ENCODE results near the gene SLCO4A1. TPM values are rescaled to one million over a fixed set of nuclear protein-coding genes. Genes with fewer than 3 reads are reported as not detected.

SLCO4A1 gene
- total RNA-seq, 1 donor from 2014 or later: 12.1 TPM

- ATAC-seq (ENCODE audit: poor library complexity) (no peak), DNase-seq (peak; percentile 38)
- intact Hi-C loops (cut with DNase I): no loop called here
Measured at GRCh38 chr20:62605236-62605943, 36.9 kb upstream of the SLCO4A1 start.

- intact Hi-C loops (cut with DNase I): no loop called here
- ATAC-seq (ENCODE audit: poor library complexity): no peak
- DNase-seq: peak; percentile 37
Measured at GRCh38 chr20:62606016-62606415, 36.3 kb upstream of the SLCO4A1 start.

GRCh38 chr20:62606551-62607201, 35.6 kb upstream of the SLCO4A1 start:
- ATAC-seq (ENCODE audit: poor library complexity) (peak; percentile 39), DNase-seq (peak; percentile 82)
- intact Hi-C loops (cut with DNase I): no loop called here

GRCh38 chr20:62607366-62608217, 34.7 kb upstream of the SLCO4A1 start:
- intact Hi-C loops (cut with DNase I): no loop called here
- peak; percentile 24 for DNase-seq
- no peak for ATAC-seq (ENCODE audit: poor library complexity)

GRCh38 chr20:62608218-62608565, 34.1 kb upstream of the SLCO4A1 start:
- DNase-seq: no peak
- intact Hi-C loops (cut with DNase I): no loop called here
- ATAC-seq (ENCODE audit: poor library complexity): no peak

- intact Hi-C loops (cut with DNase I): no loop called here
- DNase-seq: no peak
- no peak for ATAC-seq (ENCODE audit: poor library complexity)
Measured at GRCh38 chr20:62609279-62609720, 33.0 kb upstream of the SLCO4A1 start.

GRCh38 chr20:62609811-62610757, 32.2 kb upstream of the SLCO4A1 start:
- intact Hi-C loops (cut with DNase I): no loop called here
- DNase-seq (no peak), ATAC-seq (ENCODE audit: poor library complexity) (no peak)

DNA sequence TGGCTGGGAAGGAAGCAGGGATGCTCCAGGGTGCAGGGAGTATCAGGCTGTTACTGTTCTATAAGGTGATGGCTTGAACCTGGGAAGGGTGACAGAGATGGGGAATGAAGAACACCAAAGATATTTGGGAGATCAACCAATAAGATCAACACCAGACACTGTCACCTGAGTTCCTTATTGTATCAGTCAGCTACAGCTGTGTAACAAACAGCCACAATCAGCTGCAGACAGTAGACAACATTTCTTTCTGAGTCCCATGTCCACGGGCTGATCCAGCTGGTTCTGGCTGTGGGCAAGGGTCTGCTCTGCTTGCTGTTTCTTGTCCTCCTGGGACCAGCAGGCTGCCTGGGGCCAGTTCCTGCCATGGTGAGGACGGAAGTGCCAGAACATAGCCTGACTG, 31.3 kb upstream of the SLCO4A1 start:
- no peak for DNase-seq
- intact Hi-C loops (cut with DNase I): no loop called here
- no peak for ATAC-seq (ENCODE audit: poor library complexity)

GRCh38 chr20:62611819-62612218, 30.5 kb upstream of the SLCO4A1 start:
- no peak for DNase-seq
- intact Hi-C loops (cut with DNase I): no loop called here
- ATAC-seq (ENCODE audit: poor library complexity): no peak

GRCh38 chr20:62614085-62614960, 28.0 kb upstream of the SLCO4A1 start:
- no peak for DNase-seq
- intact Hi-C loops (cut with DNase I): no loop called here
- ATAC-seq (ENCODE audit: poor library complexity): no peak

DNA sequence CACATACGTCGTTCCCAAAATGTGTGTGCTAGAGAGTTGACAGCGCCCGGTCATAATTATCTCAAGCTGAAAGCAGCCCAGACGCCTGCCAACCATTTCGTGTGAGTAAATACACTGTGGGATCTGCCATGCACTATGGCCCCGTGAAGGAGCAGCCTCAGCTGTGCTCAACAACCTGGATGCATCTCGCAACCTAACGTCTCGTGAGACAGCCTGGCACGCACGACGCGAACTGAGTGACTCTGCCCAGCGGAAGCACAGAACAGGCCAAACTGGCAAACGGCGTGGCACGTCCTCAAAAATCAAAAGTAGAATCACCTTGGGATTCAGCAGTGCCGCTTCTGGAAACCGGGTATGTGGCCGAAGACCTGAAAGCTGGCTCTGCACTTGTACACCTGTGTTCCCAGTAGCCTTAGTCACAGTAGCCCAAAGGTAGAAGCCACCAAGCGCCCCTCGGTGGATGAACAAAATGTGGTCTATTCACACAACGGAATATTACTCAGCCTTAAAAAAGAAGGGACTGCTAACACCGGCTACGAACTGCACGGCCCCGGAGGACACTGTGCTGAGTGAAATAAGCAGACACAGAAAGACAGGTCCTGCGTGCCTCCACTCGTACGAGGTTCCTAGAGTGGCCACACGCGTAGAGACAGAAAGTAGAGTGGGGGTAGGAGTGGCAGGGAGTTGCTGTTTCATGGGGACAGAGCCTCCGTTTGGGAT, 27.2 kb upstream of the SLCO4A1 start:
- ATAC-seq (ENCODE audit: poor library complexity) (no peak), DNase-seq (peak; percentile 22)
- intact Hi-C loops (cut with DNase I): loop anchor here (5.0 kb wide), 1 partner anchor 113 kb away; no protein-coding TSS in a partner anchor

- intact Hi-C loops (cut with DNase I): loop anchor here (5.0 kb wide), 1 partner anchor 114 kb away; no protein-coding TSS in a partner anchor
- DNase-seq (no peak), ATAC-seq (ENCODE audit: poor library complexity) (no peak)
Measured at GRCh38 chr20:62615750-62616251, 26.5 kb upstream of the SLCO4A1 start.

- DNase-seq: peak; percentile 88
- ATAC-seq (ENCODE audit: poor library complexity): peak; percentile 87
- intact Hi-C loops (cut with DNase I): loop anchor here (5.0 kb wide), 1 partner anchor 115 kb away; no protein-coding TSS in a partner anchor
Measured at GRCh38 chr20:62616728-62617621, 25.3 kb upstream of the SLCO4A1 start.

DNA sequence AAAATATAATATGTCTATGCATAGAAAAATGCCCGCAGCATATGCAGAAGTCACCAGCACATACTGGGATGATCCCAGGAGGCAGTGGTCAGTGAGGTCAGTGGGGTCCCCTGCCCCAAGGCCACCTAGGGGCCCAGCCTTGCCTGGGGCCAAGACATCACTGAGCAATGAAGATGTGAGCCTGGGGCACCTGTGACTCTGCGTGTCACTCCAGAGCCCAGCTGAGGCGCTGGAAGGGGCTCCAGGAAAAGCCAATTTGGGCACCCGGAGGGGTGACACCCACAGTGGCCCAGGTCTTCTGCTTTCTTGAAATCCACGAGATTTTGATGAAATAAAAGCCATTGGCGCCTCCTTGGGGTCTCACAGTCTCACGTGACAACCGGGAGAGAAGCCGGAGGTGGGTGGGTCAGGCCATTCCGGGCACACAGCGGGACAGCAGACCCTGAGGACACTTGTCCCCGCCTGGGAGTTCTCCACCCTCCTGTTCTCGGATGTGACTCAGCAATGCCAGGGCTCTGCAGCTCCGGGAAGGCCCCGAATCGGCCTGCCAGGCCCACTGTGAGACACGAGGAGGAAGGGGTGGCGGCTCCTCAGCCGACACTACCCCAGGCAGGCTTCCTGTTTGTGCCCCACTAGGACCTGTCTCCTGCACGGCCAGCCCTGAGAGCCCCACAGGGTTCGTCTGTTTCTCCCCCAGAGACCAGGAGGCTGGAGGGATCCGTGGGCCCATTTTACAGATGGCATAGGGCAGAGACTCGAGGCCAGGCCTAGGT, 24.4 kb upstream of the SLCO4A1 start:
- intact Hi-C loops (cut with DNase I): loop anchor here (5.0 kb wide), 1 partner anchor 116 kb away; no protein-coding TSS in a partner anchor
- ATAC-seq (ENCODE audit: poor library complexity): peak; percentile 64
- peak; percentile 87 for DNase-seq
